Choroid plexus epithelial cell (primary cell): ENCODE measurements around the gene FGD4.
"Not testable (repeated sequence)": the region's sequence is repeated elsewhere in the genome, so short reads cannot be mapped to it uniquely, and the experiment has no call there.

Source experiments
- DNase-seq: peaks from one replicate; pipeline ENCODE4 v3.0.0-alpha.2; 2010; ENCODE audit warnings: low read depth
- H3K4me3 ChIP-seq: 2 replicates; pipeline ENCODE4 v1.5.1; 2011; ENCODE audit warnings: low read depth, mild to moderate bottlenecking, control low read depth, low read length, moderate library complexity
- TF ChIP-seq, protein P1 (sequence below): conservative IDR thresholded peaks from 2 replicates; pipeline ENCODE4 v1.5.1; 2011; ENCODE audit warnings: low read depth, mild to moderate bottlenecking, control low read depth, inconsistent platforms, low read length, moderate library complexity

The FGD4 gene

GRCh38 chr12:32507942-32508320 lies 108.6 kb downstream of the FGD4 start:
- DNase-seq, result no peak
- TF ChIP-seq, protein P1, sequence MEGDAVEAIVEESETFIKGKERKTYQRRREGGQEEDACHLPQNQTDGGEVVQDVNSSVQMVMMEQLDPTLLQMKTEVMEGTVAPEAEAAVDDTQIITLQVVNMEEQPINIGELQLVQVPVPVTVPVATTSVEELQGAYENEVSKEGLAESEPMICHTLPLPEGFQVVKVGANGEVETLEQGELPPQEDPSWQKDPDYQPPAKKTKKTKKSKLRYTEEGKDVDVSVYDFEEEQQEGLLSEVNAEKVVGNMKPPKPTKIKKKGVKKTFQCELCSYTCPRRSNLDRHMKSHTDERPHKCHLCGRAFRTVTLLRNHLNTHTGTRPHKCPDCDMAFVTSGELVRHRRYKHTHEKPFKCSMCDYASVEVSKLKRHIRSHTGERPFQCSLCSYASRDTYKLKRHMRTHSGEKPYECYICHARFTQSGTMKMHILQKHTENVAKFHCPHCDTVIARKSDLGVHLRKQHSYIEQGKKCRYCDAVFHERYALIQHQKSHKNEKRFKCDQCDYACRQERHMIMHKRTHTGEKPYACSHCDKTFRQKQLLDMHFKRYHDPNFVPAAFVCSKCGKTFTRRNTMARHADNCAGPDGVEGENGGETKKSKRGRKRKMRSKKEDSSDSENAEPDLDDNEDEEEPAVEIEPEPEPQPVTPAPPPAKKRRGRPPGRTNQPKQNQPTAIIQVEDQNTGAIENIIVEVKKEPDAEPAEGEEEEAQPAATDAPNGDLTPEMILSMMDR, result no peak
- no peak overlapping the region for H3K4me3 ChIP-seq

DNA sequence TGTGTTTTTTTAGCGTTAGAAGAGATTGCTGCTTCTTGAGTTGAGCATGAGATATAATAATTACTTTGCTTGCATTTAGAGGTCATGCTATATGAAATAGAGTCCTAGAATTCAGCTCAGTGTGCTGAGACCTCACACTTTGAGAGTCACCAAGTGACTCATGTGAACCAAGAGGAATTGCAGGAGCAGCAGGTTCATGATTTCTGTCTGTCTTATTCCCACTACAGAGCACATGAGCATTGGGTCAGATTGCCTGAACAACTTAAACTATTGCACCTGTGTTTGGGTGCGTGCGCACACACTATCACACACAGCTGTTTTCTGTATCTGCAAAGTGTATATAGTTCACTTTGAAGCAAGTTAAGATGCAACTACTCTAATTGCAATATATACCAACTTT lies 109.3 kb downstream of the FGD4 start:
- no peak overlapping the region for H3K4me3 ChIP-seq
- DNase-seq, result no peak
- TF ChIP-seq, protein P1, result no peak

DNA sequence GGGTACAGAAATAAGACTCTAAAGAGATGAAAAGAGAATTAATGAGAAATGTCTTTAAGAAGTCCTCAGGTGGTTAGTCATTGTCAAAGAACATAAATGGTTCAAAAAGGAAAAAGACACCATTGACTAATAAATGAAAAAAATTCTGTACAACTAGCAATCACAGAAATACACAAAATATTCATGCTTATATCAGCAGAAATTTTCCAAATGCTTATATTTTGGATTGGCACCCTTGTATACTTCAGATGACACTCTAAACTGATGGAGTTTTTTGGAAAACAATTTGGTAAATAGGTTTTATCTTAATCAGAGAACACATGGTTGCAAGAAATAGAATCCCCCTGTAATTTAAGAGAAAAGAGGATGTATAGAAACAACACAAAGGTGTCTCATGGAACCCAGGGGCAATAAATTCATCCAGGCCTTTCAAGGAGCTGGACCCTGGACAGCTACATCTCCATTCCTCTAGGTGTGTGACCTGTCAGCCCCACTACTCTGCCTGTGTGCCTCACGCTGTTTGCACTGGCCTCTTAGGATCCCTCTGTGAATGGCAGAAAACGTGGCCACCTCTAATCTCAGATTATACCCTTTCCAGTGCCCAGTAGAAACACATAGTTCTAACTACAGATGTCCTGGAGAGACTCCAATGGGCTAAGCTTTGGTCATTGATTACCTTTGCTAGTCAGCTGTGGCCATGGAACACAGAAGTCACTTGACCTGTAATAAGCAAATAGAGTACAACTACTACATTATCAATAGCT lies 110.2 kb downstream of the FGD4 start:
- DNase-seq, result no peak
- H3K4me3 ChIP-seq, result no peak overlapping the region
- TF ChIP-seq, protein P1, result no peak

DNA sequence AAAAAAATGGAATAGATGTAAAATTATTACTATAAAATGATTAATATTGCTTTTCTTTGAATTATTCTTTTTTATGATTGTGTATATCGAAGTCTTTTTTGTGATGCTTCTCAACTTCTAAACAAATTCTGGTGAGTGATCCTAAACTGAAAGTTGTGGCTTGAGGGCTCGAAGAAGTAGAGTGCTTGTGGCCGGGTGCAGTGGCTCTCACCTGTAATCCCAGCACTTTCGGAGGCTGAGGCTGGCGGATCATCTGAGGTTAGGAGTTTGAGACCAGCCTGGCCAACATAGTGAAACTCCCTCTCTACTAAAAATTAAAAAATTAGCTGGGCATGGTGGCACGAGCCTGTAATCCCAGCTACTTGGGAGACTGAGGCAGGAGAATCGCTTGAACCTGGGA lies 112.6 kb downstream of the FGD4 start:
- not testable (repeated sequence) for H3K4me3 ChIP-seq, DNase-seq

- no peak for DNase-seq
- TF ChIP-seq, protein P1, result no peak
- no peak overlapping the region for H3K4me3 ChIP-seq
Observed at GRCh38 chr12:32512379-32512778, 113.0 kb downstream of the FGD4 start.

DNA sequence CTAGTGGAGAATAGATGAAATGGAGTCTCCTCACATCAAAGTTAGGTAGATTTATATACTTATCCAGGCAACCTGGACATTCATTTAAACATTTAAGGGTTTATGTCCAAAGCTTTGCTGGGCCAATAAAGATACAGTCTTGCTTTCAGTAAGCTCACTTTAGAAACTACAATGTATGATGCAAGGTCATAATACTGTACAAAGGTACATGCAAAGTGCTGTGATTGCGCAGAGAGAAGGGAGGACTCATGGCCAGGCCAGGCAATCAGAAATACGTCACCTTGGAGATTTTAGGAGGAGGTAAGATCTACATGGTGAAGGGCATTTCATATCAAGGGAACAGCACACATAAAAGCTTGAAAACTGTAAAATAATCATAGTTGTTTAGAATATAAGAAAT lies 113.6 kb downstream of the FGD4 start:
- TF ChIP-seq, protein P1, result no peak
- no peak for DNase-seq
- no peak overlapping the region for H3K4me3 ChIP-seq

DNA sequence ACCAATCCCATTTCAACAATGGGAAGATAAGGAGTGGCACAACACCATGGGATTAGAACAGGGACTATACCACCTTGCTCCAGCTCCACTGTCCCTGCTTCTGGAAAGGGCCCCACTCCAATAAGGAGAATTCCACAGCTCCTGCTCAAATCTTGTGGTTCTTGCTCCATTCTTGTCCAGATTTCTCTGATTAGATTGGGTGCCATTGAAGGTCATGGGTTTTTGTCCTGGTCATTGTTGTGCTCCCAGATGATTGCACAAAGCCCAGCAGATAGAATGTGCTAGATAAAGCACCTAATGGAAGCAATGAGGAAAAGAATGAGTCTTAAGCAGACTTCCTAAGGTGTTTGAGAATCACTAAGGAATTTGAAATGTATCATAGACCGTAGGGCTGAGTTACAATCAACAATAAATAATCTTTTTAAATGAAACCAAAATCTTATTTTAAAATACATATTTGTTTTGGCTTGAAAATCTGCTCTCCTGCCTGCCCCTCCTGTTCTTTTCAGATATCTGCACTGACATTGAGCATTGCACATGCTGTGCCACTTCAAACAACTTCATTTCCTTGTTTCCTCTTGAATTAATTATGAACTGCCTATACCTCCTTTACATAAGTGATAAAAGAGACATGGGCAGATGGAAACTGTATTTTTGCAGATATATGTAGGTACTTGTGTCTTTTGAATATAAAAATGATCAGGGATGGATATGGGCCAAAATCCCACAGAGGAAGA lies 115.9 kb downstream of the FGD4 start:
- DNase-seq, result no peak
- no peak overlapping the region for H3K4me3 ChIP-seq
- TF ChIP-seq, protein P1, result no peak
